Right atrium auricular region (tissue), 2 donors: ENCODE measurements around the gene IL1R2. TPM values are rescaled to one million over a fixed set of nuclear protein-coding genes. Genes with fewer than 3 reads are reported as not detected.

Experiments used
- DNase-seq: peaks from one replicate; pipeline ENCODE4 v3.0.0-alpha.2; 2019; ENCODE audit warnings: low spot score
- H3K27ac ChIP-seq, 2 donors: fragments of 200-600 bp; sonication (generic); 1 replicate in 1 of 2; 2 replicates in 1 of 2; pipeline ENCODE4 v1.5.1; 2016 to 2019
- H3K27me3 ChIP-seq, 2 donors: fragments of 200-600 bp; sonication (generic); one replicate each; pipeline versions ENCODE4 v1.5.1 to v1.6.0; 2017 to 2019
- H3K36me3 ChIP-seq: fragments of 200-600 bp; sonication (generic); one replicate; pipeline ENCODE4 v1.5.1; 2016
- H3K4me1 ChIP-seq, 2 donors: fragments of 200-600 bp; sonication (generic); one replicate each; pipeline versions ENCODE4 v1.5.1 to v1.6.0; 2017 to 2019
- H3K4me3 ChIP-seq, 2 donors: fragments of 200-600 bp; sonication (generic); 1 replicate in 1 of 2; 2 replicates in 1 of 2; pipeline ENCODE4 v1.5.1; 2017 to 2019; ENCODE audit warnings: mild to moderate bottlenecking in 1 of 2, moderate library complexity in 1 of 2
- H3K9me3 ChIP-seq, 2 donors: fragments of 200-600 bp; sonication (generic); one replicate each; pipeline ENCODE4 v1.5.1; 2019
- total RNA-seq, 2 donors: library from RNA; depleted of rRNA; stranded (reverse); fragments of >200 nt; gene quantifications; one replicate each; pipeline ENCODE4 v1.1.0, GENCODE V29; 2016
- TF ChIP-seq, protein P1 (sequence below), 2 donors: fragments of 200-600 bp; sonication (generic); IDR thresholded peaks; one replicate each; pipeline ENCODE4 v1.5.1; 2019; ENCODE audit warnings: antibody characterized with exemption in 2 of 2

The IL1R2 gene
- total RNA-seq, 2 donors from 2014 or later = 2.8 to 16.1 TPM

DNA sequence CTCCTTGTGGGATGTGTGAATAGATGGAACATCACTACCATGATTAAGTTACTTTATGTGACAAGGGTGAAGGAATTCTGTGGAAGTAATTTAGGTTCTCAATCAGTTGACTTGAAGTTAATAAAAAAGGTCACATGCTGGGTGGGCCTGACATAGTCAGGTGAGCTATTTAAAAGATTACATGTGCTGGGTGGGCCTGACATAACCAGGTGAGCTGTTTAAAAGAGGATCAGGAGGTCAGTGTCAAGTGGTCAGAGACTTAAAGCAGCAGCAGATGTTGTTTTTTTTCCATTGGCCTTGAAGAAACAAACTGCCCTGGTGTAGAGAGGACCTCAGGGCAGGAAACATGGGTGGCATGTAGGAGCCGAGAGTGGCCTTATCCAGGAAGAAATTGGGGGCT, 3.3 kb downstream of the IL1R2 start:
- TF ChIP-seq, protein P1, sequence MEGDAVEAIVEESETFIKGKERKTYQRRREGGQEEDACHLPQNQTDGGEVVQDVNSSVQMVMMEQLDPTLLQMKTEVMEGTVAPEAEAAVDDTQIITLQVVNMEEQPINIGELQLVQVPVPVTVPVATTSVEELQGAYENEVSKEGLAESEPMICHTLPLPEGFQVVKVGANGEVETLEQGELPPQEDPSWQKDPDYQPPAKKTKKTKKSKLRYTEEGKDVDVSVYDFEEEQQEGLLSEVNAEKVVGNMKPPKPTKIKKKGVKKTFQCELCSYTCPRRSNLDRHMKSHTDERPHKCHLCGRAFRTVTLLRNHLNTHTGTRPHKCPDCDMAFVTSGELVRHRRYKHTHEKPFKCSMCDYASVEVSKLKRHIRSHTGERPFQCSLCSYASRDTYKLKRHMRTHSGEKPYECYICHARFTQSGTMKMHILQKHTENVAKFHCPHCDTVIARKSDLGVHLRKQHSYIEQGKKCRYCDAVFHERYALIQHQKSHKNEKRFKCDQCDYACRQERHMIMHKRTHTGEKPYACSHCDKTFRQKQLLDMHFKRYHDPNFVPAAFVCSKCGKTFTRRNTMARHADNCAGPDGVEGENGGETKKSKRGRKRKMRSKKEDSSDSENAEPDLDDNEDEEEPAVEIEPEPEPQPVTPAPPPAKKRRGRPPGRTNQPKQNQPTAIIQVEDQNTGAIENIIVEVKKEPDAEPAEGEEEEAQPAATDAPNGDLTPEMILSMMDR (IDR thresholded peaks at IDR 0.05) = no peak

DNA sequence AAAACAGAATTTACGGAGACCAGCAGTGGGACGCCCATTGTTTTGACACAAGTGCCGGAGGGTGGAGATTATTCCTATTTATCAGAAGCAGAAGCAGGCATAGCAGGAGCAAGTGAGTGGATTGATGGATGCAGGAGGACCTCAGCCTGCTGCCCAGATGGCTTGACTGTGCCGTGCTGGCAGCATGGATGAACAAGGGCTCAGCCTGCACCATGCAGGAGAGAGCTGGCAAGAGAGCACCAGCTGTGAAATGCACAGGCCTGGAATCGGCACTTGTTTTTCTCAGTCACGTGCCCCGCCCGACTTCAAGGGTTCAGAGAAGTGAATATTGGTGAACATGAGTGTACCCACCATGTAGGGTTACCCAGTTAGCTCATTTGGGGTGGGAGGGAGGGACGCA, 4.0 kb downstream of the IL1R2 start:
- TF ChIP-seq, protein P1 (IDR thresholded peaks at IDR 0.05) = no peak
- H3K4me1 ChIP-seq = no peaks in the 10 kb centered on the region
- no peaks in the 10 kb centered on the region for H3K36me3 ChIP-seq
- no peaks in the 10 kb centered on the region for H3K27me3 ChIP-seq
- no peaks in the 10 kb centered on the region for H3K9me3 ChIP-seq
- no peak for DNase-seq
- no peak overlapping the region for H3K27ac ChIP-seq
- H3K4me3 ChIP-seq = no peak overlapping the region

More for the DNA sequence above, 3.3 kb downstream of the IL1R2 start:
- Histone ChIP-seq H3K9me3 (no peaks in the 10 kb centered on the region), H3K4me3 (no peak overlapping the region), H3K27me3 (no peaks in the 10 kb centered on the region), H3K4me1 (no peaks in the 10 kb centered on the region), H3K27ac (no peak overlapping the region), H3K36me3 (no peaks in the 10 kb centered on the region)
- DNase-seq = no peak

DNA sequence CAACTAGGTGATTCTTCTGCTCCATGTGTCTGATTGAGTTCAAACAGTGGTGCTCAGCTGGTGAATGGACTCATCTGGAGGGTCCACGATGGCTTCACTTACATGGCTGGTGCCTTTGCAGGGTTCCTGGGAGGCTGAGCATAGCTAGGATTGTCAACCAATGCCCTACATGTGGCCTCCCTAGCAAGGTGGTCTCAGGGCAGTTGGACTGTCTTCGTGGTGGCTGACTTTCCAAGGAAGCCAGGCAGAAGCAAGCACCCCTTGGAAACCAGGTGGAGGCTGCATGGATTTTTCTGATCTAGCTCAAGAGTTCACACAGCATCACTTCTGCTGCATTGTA, 6.8 kb downstream of the IL1R2 start:
- Histone ChIP-seq H3K4me3 (no peak overlapping the region), H3K27me3 (no peaks in the 10 kb centered on the region), H3K27ac (no peak overlapping the region), H3K4me1 (no peaks in the 10 kb centered on the region), H3K36me3 (no peaks in the 10 kb centered on the region), H3K9me3 (no peaks in the 10 kb centered on the region)
- DNase-seq = no peak
- TF ChIP-seq, protein P1 (IDR thresholded peaks at IDR 0.05) = no peak

DNA sequence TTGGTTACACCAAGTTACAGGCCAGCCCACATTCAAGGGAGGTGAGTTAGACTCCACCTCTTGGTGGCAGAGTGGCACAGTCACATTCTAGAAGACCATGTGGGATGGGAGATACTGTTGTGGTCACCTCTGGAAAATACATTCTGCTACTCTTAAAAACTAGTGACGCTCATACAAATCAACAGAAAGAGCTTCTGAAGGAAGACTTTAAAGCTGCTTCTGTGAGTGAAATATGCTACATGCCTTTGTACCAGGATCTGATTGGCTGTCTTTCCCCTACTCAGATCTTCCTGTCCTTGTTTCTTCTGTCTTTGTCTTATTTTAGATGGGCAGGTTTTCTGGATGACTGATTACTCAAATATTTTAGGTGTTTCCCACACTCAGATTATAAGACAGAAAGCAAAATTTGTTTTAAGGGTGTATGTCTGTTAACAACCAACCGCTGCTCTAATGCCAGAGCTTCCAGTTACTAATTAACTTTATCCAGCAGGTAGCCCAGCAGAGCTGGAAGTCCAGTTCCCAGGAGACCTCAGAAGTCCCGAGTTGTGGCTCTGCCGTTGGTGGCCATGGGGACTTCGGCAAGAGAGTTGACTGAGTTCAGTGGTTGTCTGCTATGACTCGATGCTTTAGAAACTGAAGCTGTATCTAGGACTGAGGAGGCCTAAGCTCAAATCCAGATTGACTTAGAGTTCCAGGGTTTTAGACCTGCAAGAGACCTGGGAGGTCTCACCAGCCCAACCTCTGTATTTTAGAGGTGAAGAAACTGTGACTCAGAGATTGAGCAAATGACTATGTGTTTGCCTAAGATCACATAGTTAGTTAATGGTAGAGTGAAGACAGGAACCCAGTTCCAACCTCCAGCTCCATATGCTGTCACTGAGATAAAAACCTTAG, 7.4 kb downstream of the IL1R2 start:
- H3K4me1 ChIP-seq = no peaks in the 10 kb centered on the region
- H3K4me3 ChIP-seq = no peak overlapping the region
- no peaks in the 10 kb centered on the region for H3K27me3 ChIP-seq
- no peak for DNase-seq
- H3K27ac ChIP-seq = no peak overlapping the region
- no peaks in the 10 kb centered on the region for H3K36me3 ChIP-seq
- H3K9me3 ChIP-seq = no peaks in the 10 kb centered on the region
- TF ChIP-seq, protein P1 (IDR thresholded peaks at IDR 0.05) = no peak

DNA sequence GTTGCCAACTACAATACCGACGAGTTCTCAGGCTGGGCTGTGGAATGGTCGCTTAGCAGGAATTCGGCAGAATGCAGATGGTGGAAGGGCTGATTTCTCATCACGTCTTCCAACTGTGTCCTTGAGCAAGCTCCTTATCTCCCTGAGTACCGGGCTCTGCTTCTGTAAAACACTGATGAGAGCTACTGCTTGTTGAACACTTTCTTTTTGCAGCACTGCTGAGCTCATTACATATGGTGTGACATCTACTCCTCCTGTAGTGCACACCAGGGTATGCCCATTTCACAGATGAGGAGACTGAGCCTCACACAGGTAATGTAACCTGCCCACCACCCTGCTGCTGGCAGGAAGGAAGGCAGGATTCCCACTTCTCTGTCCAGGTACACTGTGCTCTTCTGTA, 8.3 kb downstream of the IL1R2 start:
- Histone ChIP-seq H3K27me3 (no peaks in the 10 kb centered on the region), H3K4me1 (no peaks in the 10 kb centered on the region), H3K36me3 (no peaks in the 10 kb centered on the region), H3K27ac (no peak overlapping the region), H3K4me3 (no peak overlapping the region), H3K9me3 (no peaks in the 10 kb centered on the region)
- TF ChIP-seq, protein P1 (IDR thresholded peaks at IDR 0.05) = no peak
- DNase-seq = no peak
